ENCODE data around the gene UGT1A8.
A peak's percentile ranks its signal among the peaks of the same experiment; 100 is the strongest.

Gene UGT1A8

GRCh38 chr2:233711312-233712008 lies 94.0 kb downstream of the UGT1A8 start:
- Histone ChIP-seq H3F3A (ENCODE audit: insufficient read depth, low read length) (no peaks in the 10 kb centered on the region), H2AFZ (ENCODE audit: low read length) (no peak overlapping the region), H3K27me3 (ENCODE audit: insufficient read depth, low read length) (no peaks in the 10 kb centered on the region), H3K79me2 (ENCODE audit: insufficient read depth, low read length) (no peaks in the 10 kb centered on the region), H3K4me3 (ENCODE audit: low read depth, low read length, poor library complexity, severe bottlenecking) (no peak overlapping the region), H3K9ac (ENCODE audit: low read length) (no peak overlapping the region), H3K4me2 (ENCODE audit: low read length) (no peak overlapping the region), H4K20me1 (ENCODE audit: insufficient read depth, low read length) (no peaks in the 10 kb centered on the region), H3K36me3 (ENCODE audit: insufficient read depth, low read length) (no peaks in the 10 kb centered on the region), H3K9me2 (ENCODE audit: low read depth, low read length) (no peaks in the 10 kb centered on the region), H3K4me1 (ENCODE audit: insufficient read depth, low read length, severe bottlenecking) (no peaks in the 10 kb centered on the region), H3K27ac (ENCODE audit: low read depth, low read length, poor library complexity, severe bottlenecking) (no peak overlapping the region), H3K9me3 (ENCODE audit: low read length) (no peaks in the 10 kb centered on the region)
- TF ChIP-seq CTCF (IDR thresholded peaks at IDR 0.05; ENCODE audit: low read length) (peak; percentile 93), EZH2 (IDR thresholded peaks at IDR 0.05; ENCODE audit: borderline replicate concordance, low read length) (no peak)

- no peaks in the 10 kb centered on the region for H3K4me1 ChIP-seq (ENCODE audit: insufficient read depth, low read length, severe bottlenecking)
These were observed 95.3 kb downstream of the UGT1A8 start, which contains the start of gene UGT1A5 for GRCh38 chr2:233712611-233713261. UGT1A5 (plus strand) TSS chr2:233712907; CDS start chr2:233712992, 85 bp downstream.

GRCh38 chr2:233713262-233713615 lies 95.8 kb downstream of the UGT1A8 start:
- Histone ChIP-seq H3K9me2 (ENCODE audit: low read depth, low read length) (no peaks in the 10 kb centered on the region), H3K36me3 (ENCODE audit: insufficient read depth, low read length) (no peaks in the 10 kb centered on the region), H3K27me3 (ENCODE audit: insufficient read depth, low read length) (no peaks in the 10 kb centered on the region), H3K4me1 (ENCODE audit: insufficient read depth, low read length, severe bottlenecking) (no peaks in the 10 kb centered on the region), H3K4me2 (ENCODE audit: low read length) (no peak overlapping the region), H3K27ac (ENCODE audit: low read depth, low read length, poor library complexity, severe bottlenecking) (no peak overlapping the region), H4K20me1 (ENCODE audit: insufficient read depth, low read length) (no peaks in the 10 kb centered on the region), H2AFZ (ENCODE audit: low read length) (no peak overlapping the region), H3K9me3 (ENCODE audit: low read length) (no peaks in the 10 kb centered on the region), H3K4me3 (ENCODE audit: low read depth, low read length, poor library complexity, severe bottlenecking) (no peak overlapping the region), H3K9ac (ENCODE audit: low read length) (no peak overlapping the region), H3F3A (ENCODE audit: insufficient read depth, low read length) (no peaks in the 10 kb centered on the region), H3K79me2 (ENCODE audit: insufficient read depth, low read length) (no peaks in the 10 kb centered on the region)
- TF ChIP-seq EZH2 (IDR thresholded peaks at IDR 0.05; ENCODE audit: borderline replicate concordance, low read length) (no peak), CTCF (IDR thresholded peaks at IDR 0.05; ENCODE audit: low read length) (no peak)

More at GRCh38 chr2:233712611-233713261, 95.3 kb downstream of the UGT1A8 start, which contains the start of gene UGT1A5:
- no peak within 1 kb of the TSS for H2AFZ ChIP-seq (ENCODE audit: low read length)
- H3K79me2 ChIP-seq (ENCODE audit: insufficient read depth, low read length) = no peaks in the 10 kb centered on the region
- H4K20me1 ChIP-seq (ENCODE audit: insufficient read depth, low read length) = no peaks in the 10 kb centered on the region
- no peaks in the 10 kb centered on the region for H3K36me3 ChIP-seq (ENCODE audit: insufficient read depth, low read length)
- TF ChIP-seq CTCF (IDR thresholded peaks at IDR 0.05; ENCODE audit: low read length) = no peak
- TF ChIP-seq EZH2 (IDR thresholded peaks at IDR 0.05; ENCODE audit: borderline replicate concordance, low read length) = no peak
- H3K9ac ChIP-seq (ENCODE audit: low read length) = no peak within 1 kb of the TSS
- no peaks in the 10 kb centered on the region for H3F3A ChIP-seq (ENCODE audit: insufficient read depth, low read length)
- H3K4me2 ChIP-seq (ENCODE audit: low read length) = no peak within 1 kb of the TSS
- no peaks in the 10 kb centered on the region for H3K9me3 ChIP-seq (ENCODE audit: low read length)
- H3K27ac ChIP-seq (ENCODE audit: low read depth, low read length, poor library complexity, severe bottlenecking) = no peak within 1 kb of the TSS
- H3K27me3 ChIP-seq (ENCODE audit: insufficient read depth, low read length) = no peaks in the 10 kb centered on the region
- H3K9me2 ChIP-seq (ENCODE audit: low read depth, low read length) = no peaks in the 10 kb centered on the region
- H3K4me3 ChIP-seq (ENCODE audit: low read depth, low read length, poor library complexity, severe bottlenecking) = no peak within 1 kb of the TSS
